ENCODE data around the gene SSBP3. TPM values are rescaled to one million over a fixed set of nuclear protein-coding genes. Genes with fewer than 3 reads are reported as not detected.

SSBP3 gene
- total RNA-seq, 1 donor from 2014 or later: 29.7 TPM

- intact Hi-C loops (cut with micrococcal nuclease): no loop called here
- H3K27ac Mint-ChIP-seq: no peak overlapping the region
- POLR2A ChIA-PET: no interaction called here
These were observed 152.1 kb downstream of the SSBP3 start for GRCh38 chr1:54254055-54254454.

GRCh38 chr1:54253480-54253879 is 152.7 kb downstream of the SSBP3 start:
- POLR2A ChIA-PET: no interaction called here

More at GRCh38 chr1:54254055-54254454, 152.1 kb downstream of the SSBP3 start:
- Mint-ChIP-seq H3K36me3 (ENCODE audit: low read depth) (peaks cover 3% of the 10 kb centered on the region), H3K4me1 (no peaks in the 10 kb centered on the region), H3K27me3 (no peaks in the 10 kb centered on the region), H3K9me3 (no peaks in the 10 kb centered on the region), H3K4me3 (no peak overlapping the region)
- DNase-seq (no peak), ATAC-seq (ENCODE audit: low read depth) (no peak)
- no peak for TF ChIP-seq CTCF (IDR thresholded peaks at IDR 0.05)
- CTCF ChIA-PET: no interaction called here

GRCh38 chr1:54252371-54252936 is 153.7 kb downstream of the SSBP3 start:
- no peaks in the 10 kb centered on the region for H3K4me1 Mint-ChIP-seq
- no peak overlapping the region for H3K27ac Mint-ChIP-seq
- DNase-seq (no peak), ATAC-seq (ENCODE audit: low read depth) (no peak)
- H3K36me3 Mint-ChIP-seq (ENCODE audit: low read depth): peaks cover 3% of the 10 kb centered on the region
- ChIA-PET POLR2A (no interaction called here), CTCF (no interaction called here)
- H3K27me3 Mint-ChIP-seq: no peaks in the 10 kb centered on the region
- H3K9me3 Mint-ChIP-seq: no peaks in the 10 kb centered on the region
- H3K4me3 Mint-ChIP-seq: no peak overlapping the region
- TF ChIP-seq CTCF (IDR thresholded peaks at IDR 0.05): no peak
- intact Hi-C loops (cut with micrococcal nuclease): no loop called here

More at GRCh38 chr1:54253480-54253879, 152.7 kb downstream of the SSBP3 start:
- no peak for TF ChIP-seq CTCF (IDR thresholded peaks at IDR 0.05)
- H3K27me3 Mint-ChIP-seq: no peaks in the 10 kb centered on the region
- no peak for ATAC-seq (ENCODE audit: low read depth)
- H3K4me3 Mint-ChIP-seq: no peak overlapping the region
- no peaks in the 10 kb centered on the region for H3K4me1 Mint-ChIP-seq
- peaks cover 3% of the 10 kb centered on the region for H3K36me3 Mint-ChIP-seq (ENCODE audit: low read depth)
- no peaks in the 10 kb centered on the region for H3K9me3 Mint-ChIP-seq
- no peak overlapping the region for H3K27ac Mint-ChIP-seq
- DNase-seq: no peak
- intact Hi-C loops (cut with micrococcal nuclease): no loop called here
- CTCF ChIA-PET: no interaction called here

GRCh38 chr1:54250670-54251069 is 155.5 kb downstream of the SSBP3 start:
- Mint-ChIP-seq H3K4me3 (no peak overlapping the region), H3K9me3 (no peaks in the 10 kb centered on the region), H3K27ac (no peak overlapping the region), H3K27me3 (no peaks in the 10 kb centered on the region), H3K4me1 (no peaks in the 10 kb centered on the region), H3K36me3 (ENCODE audit: low read depth) (peaks cover 3% of the 10 kb centered on the region)
- ChIA-PET POLR2A (interaction anchor here (0.6 kb wide), 1 partner anchor 156 kb away, joined by 3 read pairs; no protein-coding TSS in a partner anchor), CTCF (no interaction called here)
- DNase-seq: no peak
- TF ChIP-seq CTCF (IDR thresholded peaks at IDR 0.05): no peak
- intact Hi-C loops (cut with micrococcal nuclease): no loop called here
- ATAC-seq (ENCODE audit: low read depth): no peak

GRCh38 chr1:54249819-54250435 is 156.3 kb downstream of the SSBP3 start:
- DNase-seq (no peak), ATAC-seq (ENCODE audit: low read depth) (no peak)
- peaks cover 3% of the 10 kb centered on the region for H3K36me3 Mint-ChIP-seq (ENCODE audit: low read depth)
- no peaks in the 10 kb centered on the region for H3K27me3 Mint-ChIP-seq
- intact Hi-C loops (cut with micrococcal nuclease): no loop called here
- no peak overlapping the region for H3K4me3 Mint-ChIP-seq
- CTCF ChIA-PET: no interaction called here
- no peak for TF ChIP-seq CTCF (IDR thresholded peaks at IDR 0.05)
- no peak overlapping the region for H3K27ac Mint-ChIP-seq
- POLR2A ChIA-PET: no interaction called here
- H3K9me3 Mint-ChIP-seq: no peaks in the 10 kb centered on the region
- H3K4me1 Mint-ChIP-seq: no peaks in the 10 kb centered on the region

Data from activated B cell treated with CpG ODN at 0.5 μM for 24 hours (primary cell).